ENCODE measurements around the gene CISTR.

Gene CISTR

DNA sequence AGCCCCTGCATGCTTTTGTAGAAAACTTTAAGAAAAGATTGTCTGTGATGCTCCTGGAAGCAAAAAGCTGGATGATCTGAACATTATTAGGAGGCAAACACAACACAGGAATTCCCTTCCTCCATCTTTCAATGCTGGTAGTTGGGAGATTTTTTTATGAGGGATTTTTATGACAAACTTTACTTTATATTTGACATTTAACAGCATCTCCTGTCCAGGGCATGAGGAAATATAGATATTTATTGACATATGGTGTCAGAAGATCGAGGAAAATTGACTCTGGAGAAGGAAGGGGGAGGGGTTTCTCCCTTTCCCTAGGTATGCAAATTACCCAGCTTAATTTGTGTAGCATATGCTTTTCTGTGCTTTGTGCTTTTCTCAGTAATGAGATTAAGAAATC is 37.8 kb upstream of the CISTR start:
- Histone ChIP-seq H3K36me3 (ENCODE audit: control insufficient read depth, insufficient read depth, low read length) (no peaks in the 10 kb centered on the region), H3K4me3 (replicated peaks; ENCODE audit: low read depth, low read length) (no peak overlapping the region), H3K27me3 (replicated peaks; ENCODE audit: control insufficient read depth, insufficient read depth, low read length) (no peaks in the 10 kb centered on the region; the same call in 1 of the 2 replicates)
- DNase-seq (ENCODE audit: extremely low read depth, insufficient read length) = no peak
- TF ChIP-seq, protein P1, sequence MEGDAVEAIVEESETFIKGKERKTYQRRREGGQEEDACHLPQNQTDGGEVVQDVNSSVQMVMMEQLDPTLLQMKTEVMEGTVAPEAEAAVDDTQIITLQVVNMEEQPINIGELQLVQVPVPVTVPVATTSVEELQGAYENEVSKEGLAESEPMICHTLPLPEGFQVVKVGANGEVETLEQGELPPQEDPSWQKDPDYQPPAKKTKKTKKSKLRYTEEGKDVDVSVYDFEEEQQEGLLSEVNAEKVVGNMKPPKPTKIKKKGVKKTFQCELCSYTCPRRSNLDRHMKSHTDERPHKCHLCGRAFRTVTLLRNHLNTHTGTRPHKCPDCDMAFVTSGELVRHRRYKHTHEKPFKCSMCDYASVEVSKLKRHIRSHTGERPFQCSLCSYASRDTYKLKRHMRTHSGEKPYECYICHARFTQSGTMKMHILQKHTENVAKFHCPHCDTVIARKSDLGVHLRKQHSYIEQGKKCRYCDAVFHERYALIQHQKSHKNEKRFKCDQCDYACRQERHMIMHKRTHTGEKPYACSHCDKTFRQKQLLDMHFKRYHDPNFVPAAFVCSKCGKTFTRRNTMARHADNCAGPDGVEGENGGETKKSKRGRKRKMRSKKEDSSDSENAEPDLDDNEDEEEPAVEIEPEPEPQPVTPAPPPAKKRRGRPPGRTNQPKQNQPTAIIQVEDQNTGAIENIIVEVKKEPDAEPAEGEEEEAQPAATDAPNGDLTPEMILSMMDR (IDR thresholded peaks at IDR 0.05; ENCODE audit: insufficient read depth, low read length, poor library complexity, severe bottlenecking) = no peak

DNA sequence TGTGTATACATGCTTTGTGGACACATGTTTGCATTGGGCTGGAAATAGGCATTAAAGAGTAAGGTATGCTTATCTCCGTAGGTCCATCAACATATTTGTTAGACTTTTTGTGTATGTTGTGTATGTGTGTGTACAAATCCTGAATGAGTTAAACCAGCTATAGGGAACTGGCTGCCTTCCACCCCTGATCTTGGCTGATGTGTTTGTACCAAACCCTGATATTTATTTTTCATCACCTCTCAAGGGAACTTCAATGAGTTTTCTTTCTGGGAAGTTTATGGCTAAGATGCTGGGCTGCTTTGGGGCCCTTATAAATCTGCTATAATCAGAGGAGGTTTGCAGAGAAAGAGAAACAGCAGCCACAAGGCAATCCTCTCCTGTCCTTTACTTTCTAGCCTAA is 37.1 kb upstream of the CISTR start:
- no peak overlapping the region for H3K4me3 ChIP-seq (replicated peaks; ENCODE audit: low read depth, low read length)
- H3K36me3 ChIP-seq (ENCODE audit: control insufficient read depth, insufficient read depth, low read length) = no peaks in the 10 kb centered on the region
- H3K27me3 ChIP-seq (replicated peaks; ENCODE audit: control insufficient read depth, insufficient read depth, low read length) = no peaks in the 10 kb centered on the region; the same call in 1 of the 2 replicates
- TF ChIP-seq, protein P1 (IDR thresholded peaks at IDR 0.05; ENCODE audit: insufficient read depth, low read length, poor library complexity, severe bottlenecking) = no peak
- DNase-seq (ENCODE audit: extremely low read depth, insufficient read length) = no peak

DNA sequence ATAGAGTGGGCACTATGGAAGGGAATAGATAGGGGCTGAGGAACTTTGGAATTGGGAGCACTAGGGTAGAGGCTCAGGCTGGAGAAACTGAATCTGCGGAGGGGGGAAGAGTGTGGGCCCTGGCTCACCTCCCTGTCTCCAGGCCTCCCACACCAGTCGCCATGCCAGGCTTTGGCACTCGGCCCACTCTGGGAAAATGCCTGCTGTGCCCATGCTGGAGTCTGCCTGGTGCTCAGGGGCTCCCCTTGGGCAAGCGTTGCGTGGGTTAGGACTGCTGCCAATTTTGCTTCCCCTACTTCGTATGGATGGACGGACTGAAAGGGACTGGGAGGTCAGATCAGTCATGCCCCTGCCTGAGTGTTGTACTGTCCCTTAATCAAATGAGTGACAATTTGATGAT is 34.6 kb upstream of the CISTR start:
- TF ChIP-seq, protein P1 (IDR thresholded peaks at IDR 0.05; ENCODE audit: insufficient read depth, low read length, poor library complexity, severe bottlenecking) = no peak
- no peak overlapping the region for H3K4me3 ChIP-seq (replicated peaks; ENCODE audit: low read depth, low read length)
- H3K36me3 ChIP-seq (ENCODE audit: control insufficient read depth, insufficient read depth, low read length) = no peaks in the 10 kb centered on the region
- no peaks in the 10 kb centered on the region; the same call in none of the 2 replicates for H3K27me3 ChIP-seq (replicated peaks; ENCODE audit: control insufficient read depth, insufficient read depth, low read length)
- DNase-seq (ENCODE audit: extremely low read depth, insufficient read length) = no peak

DNA sequence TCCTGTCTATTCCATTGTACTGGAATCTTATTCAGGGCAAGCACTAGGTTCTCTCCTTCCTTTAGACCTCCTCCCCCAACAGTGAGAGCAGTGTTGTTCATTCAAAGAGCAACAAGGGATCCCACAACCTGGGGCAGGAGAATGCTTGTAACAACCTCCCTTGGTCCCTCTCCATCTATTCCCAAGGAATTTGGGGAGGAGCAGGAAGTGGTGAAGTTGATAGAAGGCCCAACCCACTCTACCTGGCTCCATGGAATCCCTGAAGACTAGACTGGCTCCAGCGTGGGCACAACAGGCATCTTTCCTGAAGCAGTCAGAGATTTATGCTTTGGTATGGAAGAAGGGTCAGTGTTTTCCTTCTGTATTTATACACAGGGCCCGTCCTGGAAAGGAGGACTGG is 33.4 kb upstream of the CISTR start:
- H3K27me3 ChIP-seq (replicated peaks; ENCODE audit: control insufficient read depth, insufficient read depth, low read length) = no peaks in the 10 kb centered on the region; the same call in none of the 2 replicates

DNA sequence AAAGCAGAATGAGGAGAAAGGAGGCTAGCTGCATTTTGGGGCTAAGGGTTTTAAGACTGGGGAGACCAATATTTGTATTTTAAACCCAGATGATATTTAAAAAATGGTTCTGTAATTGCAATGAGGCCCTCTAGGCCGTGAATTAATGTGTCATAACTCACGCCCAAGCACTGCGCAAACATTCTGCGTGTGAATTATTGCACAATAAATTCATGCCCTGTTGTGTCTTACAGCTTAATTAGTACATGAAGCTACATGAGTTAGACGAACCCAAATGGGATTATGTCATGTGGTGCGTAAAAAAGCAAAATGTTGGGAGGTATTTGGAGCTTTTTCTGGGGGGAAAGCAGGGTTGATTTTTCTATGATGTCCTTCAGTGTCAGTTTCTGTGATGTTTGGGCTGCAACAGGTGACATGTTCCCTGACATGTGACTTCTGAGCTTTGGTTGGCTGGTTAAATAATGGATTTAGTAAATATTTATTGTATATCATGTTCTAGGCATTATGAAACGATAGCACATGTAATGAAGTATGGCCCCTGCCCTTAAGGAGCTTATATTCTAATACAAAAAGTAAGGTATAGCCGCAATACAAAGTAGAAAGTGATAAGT is 30.4 kb upstream of the CISTR start:
- Histone ChIP-seq H3K36me3 (ENCODE audit: control insufficient read depth, insufficient read depth, low read length) (no peaks in the 10 kb centered on the region), H3K4me3 (replicated peaks; ENCODE audit: low read depth, low read length) (no peak overlapping the region), H3K27me3 (replicated peaks; ENCODE audit: control insufficient read depth, insufficient read depth, low read length) (no peaks in the 10 kb centered on the region; the same call in none of the 2 replicates)
- DNase-seq (ENCODE audit: extremely low read depth, insufficient read length) = no peak
- TF ChIP-seq, protein P1 (IDR thresholded peaks at IDR 0.05; ENCODE audit: insufficient read depth, low read length, poor library complexity, severe bottlenecking) = no peak

More for the DNA sequence above, 33.4 kb upstream of the CISTR start:
- TF ChIP-seq, protein P1 (IDR thresholded peaks at IDR 0.05; ENCODE audit: insufficient read depth, low read length, poor library complexity, severe bottlenecking) = no peak
- Histone ChIP-seq H3K4me3 (replicated peaks; ENCODE audit: low read depth, low read length) (no peak overlapping the region), H3K36me3 (ENCODE audit: control insufficient read depth, insufficient read depth, low read length) (no peaks in the 10 kb centered on the region)
- DNase-seq (ENCODE audit: extremely low read depth, insufficient read length) = no peak
